Middle frontal gyrus (tissue), 1 donor: ENCODE results near the gene RAD51.
"Not testable (repeated sequence)": the region's sequence is repeated elsewhere in the genome, so short reads cannot be mapped to it uniquely, and the experiment has no call there.

Source experiments
- DNase-seq: peaks from one replicate; pipeline ENCODE4 v3.0.0-alpha.2; 2015; ENCODE audit warnings: low spot score; ENCODE audit errors: extremely low spot score

The RAD51 gene

GRCh38 chr15:40694688-40695468 is at the start of gene RAD51:
RAD51 (plus strand) TSS chr15:40695174; CDS start chr15:40698759, 3,585 bp downstream.
- DNase-seq = peak; percentile 80

- no peak for DNase-seq
Observed at GRCh38 chr15:40647523-40647922, 47.5 kb upstream of the RAD51 start.

GRCh38 chr15:40650479-40650878 is 44.5 kb upstream of the RAD51 start:
- DNase-seq = no peak

GRCh38 chr15:40660686-40661085 is 34.3 kb upstream of the RAD51 start:
- DNase-seq = no peak

GRCh38 chr15:40664909-40665308 is 30.1 kb upstream of the RAD51 start:
- DNase-seq = no peak

GRCh38 chr15:40676290-40676689 is 18.7 kb upstream of the RAD51 start:
- not testable (repeated sequence) for DNase-seq

GRCh38 chr15:40676906-40677305 is 18.1 kb upstream of the RAD51 start:
- not testable (repeated sequence) for DNase-seq

GRCh38 chr15:40680151-40680550 is 14.8 kb upstream of the RAD51 start:
- no peak for DNase-seq

GRCh38 chr15:40680959-40681358 is 14.0 kb upstream of the RAD51 start:
- DNase-seq = not testable (repeated sequence)

GRCh38 chr15:40684381-40684780 is 10.6 kb upstream of the RAD51 start:
- no peak for DNase-seq

- DNase-seq = no peak
Observed at GRCh38 chr15:40685376-40685775, 9.6 kb upstream of the RAD51 start.

GRCh38 chr15:40688932-40689799 is 5.8 kb upstream of the RAD51 start:
- no peak for DNase-seq

GRCh38 chr15:40691737-40692136 is 3.2 kb upstream of the RAD51 start:
- DNase-seq = no peak

GRCh38 chr15:40693904-40694687 is 878 bp upstream of the RAD51 start:
- no peak for DNase-seq

- DNase-seq = no peak
Observed at GRCh38 chr15:40695469-40695890, 506 bp downstream of the RAD51 start.

GRCh38 chr15:40696228-40696627 is 1.3 kb downstream of the RAD51 start:
- DNase-seq = no peak

- no peak for DNase-seq
Observed at GRCh38 chr15:40697916-40698315, 2.9 kb downstream of the RAD51 start.

- no peak for DNase-seq
Observed at GRCh38 chr15:40702077-40702476, 7.1 kb downstream of the RAD51 start.

GRCh38 chr15:40706121-40706520 is 11.1 kb downstream of the RAD51 start:
- no peak for DNase-seq

- DNase-seq = no peak
Observed at GRCh38 chr15:40714144-40714543, 19.2 kb downstream of the RAD51 start.

- DNase-seq = no peak
Observed at GRCh38 chr15:40716165-40716564, 21.2 kb downstream of the RAD51 start.

- no peak for DNase-seq
Observed at GRCh38 chr15:40721701-40722100, 26.7 kb downstream of the RAD51 start.
